Endothelial cell (in vitro differentiated cells): ENCODE results near the gene SSBP3. TPM values are rescaled to one million over a fixed set of nuclear protein-coding genes. Genes with fewer than 3 reads are reported as not detected.

ENCODE experiments used
- DNase-seq: peaks from one replicate; pipeline ENCODE4 v3.0.0; 2021; ENCODE audit warnings: low spot score
- H3K27ac Mint-ChIP-seq: one replicate; pipeline ENCODE4 v1.8.0; 2021; ENCODE audit warnings: mixed read lengths, inconsistent platforms; ENCODE audit not compliant: unreplicated experiment
- H3K27me3 Mint-ChIP-seq: one replicate; pipeline ENCODE4 v1.8.0; 2021; ENCODE audit warnings: mild to moderate bottlenecking, moderate library complexity, mixed read lengths, inconsistent platforms; ENCODE audit not compliant: unreplicated experiment
- H3K36me3 Mint-ChIP-seq: one replicate; pipeline ENCODE4 v1.8.0; 2021; ENCODE audit warnings: mild to moderate bottlenecking, low read depth, mixed read lengths, inconsistent platforms; ENCODE audit not compliant: unreplicated experiment
- H3K4me1 Mint-ChIP-seq: one replicate; pipeline ENCODE4 v1.8.0; 2021; ENCODE audit warnings: mild to moderate bottlenecking, mixed read lengths, inconsistent platforms; ENCODE audit not compliant: unreplicated experiment
- H3K4me3 Mint-ChIP-seq: one replicate; pipeline ENCODE4 v1.8.0; 2021; ENCODE audit warnings: mild to moderate bottlenecking, mixed read lengths, inconsistent platforms; ENCODE audit not compliant: unreplicated experiment
- H3K9me3 Mint-ChIP-seq: one replicate; pipeline ENCODE4 v1.8.0; 2021; ENCODE audit warnings: mixed read lengths, inconsistent platforms; ENCODE audit not compliant: unreplicated experiment
- CTCF ChIP-seq: fragments of 200-600 bp; sonication (generic); IDR thresholded peaks from one replicate; pipeline ENCODE4 v1.5.0; 2021; ENCODE audit warnings: antibody characterized with exemption; ENCODE audit not compliant: unreplicated experiment
- total RNA-seq: library from RNA; stranded (reverse); fragmentation: NEBNext Ultra II Directional; extraction: Animal tissue kit (Norgen Biotek cat#: 25700); gene quantifications from one replicate; pipeline ENCODE4 v1.2.1, GENCODE V29; 2021; ENCODE audit not compliant: unreplicated experiment

Gene SSBP3
- total RNA-seq, 1 donor from 2014 or later, result 142 TPM

GRCh38 chr1:54363925-54364324 is 42.3 kb downstream of the SSBP3 start:
- Mint-ChIP-seq H3K27me3 (peaks cover 3% of the 10 kb centered on the region), H3K27ac (no peak overlapping the region), H3K36me3 (peaks cover 10% of the 10 kb centered on the region), H3K4me1 (peaks cover 35% of the 10 kb centered on the region), H3K4me3 (no peak overlapping the region), H3K9me3 (no peaks in the 10 kb centered on the region)
- TF ChIP-seq CTCF, result no peak
- no peak for DNase-seq

GRCh38 chr1:54362881-54363340 is 43.3 kb downstream of the SSBP3 start:
- H3K4me3 Mint-ChIP-seq, result no peak overlapping the region
- no peak for TF ChIP-seq CTCF
- peaks cover 10% of the 10 kb centered on the region for H3K36me3 Mint-ChIP-seq
- peaks cover 3% of the 10 kb centered on the region for H3K27me3 Mint-ChIP-seq
- H3K27ac Mint-ChIP-seq, result peak overlapping the region; percentile 55
- no peak for DNase-seq
- H3K4me1 Mint-ChIP-seq, result peaks cover 45% of the 10 kb centered on the region
- H3K9me3 Mint-ChIP-seq, result no peaks in the 10 kb centered on the region

GRCh38 chr1:54361342-54361741 is 44.9 kb downstream of the SSBP3 start:
- no peak for TF ChIP-seq CTCF
- Mint-ChIP-seq H3K9me3 (no peaks in the 10 kb centered on the region), H3K4me1 (peaks cover 54% of the 10 kb centered on the region), H3K36me3 (peaks cover 10% of the 10 kb centered on the region), H3K27ac (peak overlapping the region; percentile 37), H3K27me3 (peaks cover 7% of the 10 kb centered on the region), H3K4me3 (no peak overlapping the region)
- DNase-seq, result no peak

- Mint-ChIP-seq H3K36me3 (peaks cover 7% of the 10 kb centered on the region), H3K27me3 (peaks cover 9% of the 10 kb centered on the region), H3K4me3 (no peak overlapping the region), H3K9me3 (no peaks in the 10 kb centered on the region), H3K4me1 (peaks cover 56% of the 10 kb centered on the region), H3K27ac (peak overlapping the region; percentile 72)
- no peak for TF ChIP-seq CTCF
- no peak for DNase-seq
Observed at GRCh38 chr1:54360165-54361005, 45.8 kb downstream of the SSBP3 start.
